IMR-90 (cell line): ENCODE data around the gene SLC25A21.

Experiments
- BHLHE40 ChIP-seq: fragments of 150-350 bp; IDR thresholded peaks from 2 replicates; pipeline ENCODE4 v1.6.1; 2016; ENCODE audit warnings: mild to moderate bottlenecking, low read depth, low read length
- CEBPB ChIP-seq: IDR thresholded peaks from 2 replicates; pipeline ENCODE4 v1.6.1; 2012; ENCODE audit warnings: low read depth, low read length, improper control_type of control experiment
- CHD1 ChIP-seq: IDR thresholded peaks from 2 replicates; pipeline ENCODE4 v1.6.1; 2012; ENCODE audit warnings: low read depth, low read length, improper control_type of control experiment
- MAFK ChIP-seq: IDR thresholded peaks from 2 replicates; pipeline ENCODE4 v1.6.1; 2012; ENCODE audit warnings: low read depth, low read length, improper control_type of control experiment
- MAZ ChIP-seq: IDR thresholded peaks from 2 replicates; pipeline ENCODE4 v1.6.1; 2012; ENCODE audit warnings: low read depth, mild to moderate bottlenecking, low read length, improper control_type of control experiment, moderate library complexity, borderline replicate concordance
- POLR2A ChIP-seq: IDR thresholded peaks from 2 replicates; pipeline ENCODE4 v1.6.1; 2012; ENCODE audit warnings: mild to moderate bottlenecking, low read depth, low read length
- RAD21 ChIP-seq: IDR thresholded peaks from 2 replicates; pipeline ENCODE4 v1.6.1; 2012; ENCODE audit warnings: low read length, improper control_type of control experiment
- RCOR1 ChIP-seq: IDR thresholded peaks from 2 replicates; pipeline ENCODE4 v1.6.1; 2012; ENCODE audit warnings: mild to moderate bottlenecking, low read length, improper control_type of control experiment; ENCODE audit not compliant: insufficient replicate concordance
- RFX5 ChIP-seq: IDR thresholded peaks from 2 replicates; pipeline ENCODE4 v1.8.0; 2012; ENCODE audit warnings: low read depth, mild to moderate bottlenecking, low read length, moderate library complexity
- SMC3 ChIP-seq: fragments of 150-350 bp; IDR thresholded peaks from 2 replicates; pipeline ENCODE4 v1.6.1; 2016; ENCODE audit warnings: low read depth, mild to moderate bottlenecking, antibody characterized with exemption, low read length, moderate library complexity
- USF2 ChIP-seq: fragments of 150-350 bp; IDR thresholded peaks from 2 replicates; pipeline ENCODE4 v1.6.1; 2017; ENCODE audit warnings: mild to moderate bottlenecking, antibody characterized with exemption, low read length, low read depth
- TF ChIP-seq, protein P1 (sequence below): conservative IDR thresholded peaks from 2 replicates; pipeline ENCODE4 v1.5.1; 2012; ENCODE audit warnings: mild to moderate bottlenecking, low read depth, low read length, improper control_type of control experiment
- TF ChIP-seq, protein P2 (sequence below): fragments of 150-350 bp; IDR thresholded peaks from 2 replicates; pipeline ENCODE4 v1.6.1; 2016; ENCODE audit warnings: low read depth, mild to moderate bottlenecking, low read length, moderate library complexity, borderline replicate concordance

DNA sequence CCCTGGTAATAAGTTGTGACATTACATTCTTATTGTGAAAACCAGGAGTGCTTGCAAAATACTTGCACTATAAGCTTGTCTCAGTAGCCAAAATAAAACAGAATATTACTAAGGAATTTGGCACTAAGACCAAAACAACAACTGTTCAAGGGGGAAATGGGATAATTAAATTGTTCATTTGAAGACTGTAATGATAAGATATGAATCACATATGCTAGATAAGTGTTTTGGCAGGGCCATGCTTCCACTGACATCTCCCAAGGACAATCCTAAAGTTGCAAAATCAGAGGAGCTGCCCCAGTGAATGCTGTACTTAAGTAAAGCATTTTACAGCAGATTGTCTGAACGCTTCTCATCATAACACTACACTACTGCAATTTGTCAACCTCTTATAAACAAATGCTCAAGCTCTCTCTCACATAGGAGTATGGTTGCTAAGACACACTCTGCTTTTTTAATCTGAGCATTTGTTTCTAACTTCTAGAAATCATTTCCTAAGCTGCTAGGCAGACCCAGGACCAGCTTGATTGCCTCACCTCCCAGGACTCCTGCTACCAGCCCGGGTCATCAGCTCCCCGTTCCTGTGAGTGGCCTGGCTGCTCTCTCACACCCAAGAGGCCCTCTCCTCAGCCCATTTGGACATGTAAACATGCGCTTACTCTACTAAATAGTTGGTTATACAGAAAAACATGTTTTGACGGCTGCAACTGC, 319.3 kb downstream of the SLC25A21 start:
- TF ChIP-seq, protein P1, sequence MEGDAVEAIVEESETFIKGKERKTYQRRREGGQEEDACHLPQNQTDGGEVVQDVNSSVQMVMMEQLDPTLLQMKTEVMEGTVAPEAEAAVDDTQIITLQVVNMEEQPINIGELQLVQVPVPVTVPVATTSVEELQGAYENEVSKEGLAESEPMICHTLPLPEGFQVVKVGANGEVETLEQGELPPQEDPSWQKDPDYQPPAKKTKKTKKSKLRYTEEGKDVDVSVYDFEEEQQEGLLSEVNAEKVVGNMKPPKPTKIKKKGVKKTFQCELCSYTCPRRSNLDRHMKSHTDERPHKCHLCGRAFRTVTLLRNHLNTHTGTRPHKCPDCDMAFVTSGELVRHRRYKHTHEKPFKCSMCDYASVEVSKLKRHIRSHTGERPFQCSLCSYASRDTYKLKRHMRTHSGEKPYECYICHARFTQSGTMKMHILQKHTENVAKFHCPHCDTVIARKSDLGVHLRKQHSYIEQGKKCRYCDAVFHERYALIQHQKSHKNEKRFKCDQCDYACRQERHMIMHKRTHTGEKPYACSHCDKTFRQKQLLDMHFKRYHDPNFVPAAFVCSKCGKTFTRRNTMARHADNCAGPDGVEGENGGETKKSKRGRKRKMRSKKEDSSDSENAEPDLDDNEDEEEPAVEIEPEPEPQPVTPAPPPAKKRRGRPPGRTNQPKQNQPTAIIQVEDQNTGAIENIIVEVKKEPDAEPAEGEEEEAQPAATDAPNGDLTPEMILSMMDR = no peak
- no peak for TF ChIP-seq SMC3
- TF ChIP-seq CHD1 = no peak
- TF ChIP-seq CEBPB = no peak
- TF ChIP-seq RCOR1 = no peak
- TF ChIP-seq MAFK = no peak
- no peak for TF ChIP-seq POLR2A
- TF ChIP-seq RAD21 = no peak
- no peak for TF ChIP-seq USF2
- no peak for TF ChIP-seq MAZ
- no peak for TF ChIP-seq RFX5
- no peak for TF ChIP-seq BHLHE40
- TF ChIP-seq, protein P2, sequence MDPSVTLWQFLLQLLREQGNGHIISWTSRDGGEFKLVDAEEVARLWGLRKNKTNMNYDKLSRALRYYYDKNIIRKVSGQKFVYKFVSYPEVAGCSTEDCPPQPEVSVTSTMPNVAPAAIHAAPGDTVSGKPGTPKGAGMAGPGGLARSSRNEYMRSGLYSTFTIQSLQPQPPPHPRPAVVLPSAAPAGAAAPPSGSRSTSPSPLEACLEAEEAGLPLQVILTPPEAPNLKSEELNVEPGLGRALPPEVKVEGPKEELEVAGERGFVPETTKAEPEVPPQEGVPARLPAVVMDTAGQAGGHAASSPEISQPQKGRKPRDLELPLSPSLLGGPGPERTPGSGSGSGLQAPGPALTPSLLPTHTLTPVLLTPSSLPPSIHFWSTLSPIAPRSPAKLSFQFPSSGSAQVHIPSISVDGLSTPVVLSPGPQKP = no peak
